HG02642 (cell line): ENCODE data around the gene SLC6A3.
"Not testable (repeated sequence)": the region's sequence is repeated elsewhere in the genome, so short reads cannot be mapped to it uniquely, and the experiment has no call there.

Experiments used
- ATAC-seq: cut with Tn5 transposase; IDR thresholded peaks from one replicate; pipeline ENCODE4 v1.9.1; 2021; ENCODE audit warnings: mild to moderate bottlenecking; ENCODE audit not compliant: unreplicated experiment, poor library complexity

The SLC6A3 gene

DNA sequence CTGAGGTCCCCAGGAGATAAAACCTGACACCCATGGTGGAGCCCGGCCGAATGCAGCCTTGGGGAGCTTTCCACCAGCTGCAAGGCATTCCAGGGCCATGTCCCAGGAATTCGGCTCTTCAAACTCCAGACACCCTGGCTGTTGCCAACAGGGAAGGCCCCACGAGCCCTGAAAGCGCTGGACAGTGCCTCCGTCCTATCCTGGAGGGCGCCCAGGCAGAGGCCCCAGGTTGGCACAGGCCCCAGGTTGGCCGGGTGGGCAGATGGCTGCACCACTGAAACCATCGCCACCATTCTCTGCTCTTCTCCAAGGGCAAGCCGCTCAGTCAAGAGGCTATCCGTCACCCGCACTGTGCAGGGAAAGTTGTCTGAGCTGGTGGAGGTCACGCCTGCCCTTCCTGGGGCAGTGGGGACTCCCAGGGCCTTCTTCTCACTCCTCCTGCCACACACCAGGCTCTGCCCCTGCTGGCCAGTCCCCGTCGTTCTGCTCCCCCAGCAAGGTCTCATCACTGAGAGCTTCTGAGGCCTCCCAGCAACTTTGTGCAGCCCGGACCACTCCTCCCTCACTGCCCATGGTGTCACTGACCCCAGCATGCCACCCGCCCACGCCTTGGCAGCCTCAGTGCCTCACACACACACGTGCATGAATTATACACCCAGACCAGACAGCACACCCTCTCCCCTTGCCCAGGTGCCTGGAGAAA, 21.2 kb downstream of the SLC6A3 start:
- ATAC-seq = no peak

DNA sequence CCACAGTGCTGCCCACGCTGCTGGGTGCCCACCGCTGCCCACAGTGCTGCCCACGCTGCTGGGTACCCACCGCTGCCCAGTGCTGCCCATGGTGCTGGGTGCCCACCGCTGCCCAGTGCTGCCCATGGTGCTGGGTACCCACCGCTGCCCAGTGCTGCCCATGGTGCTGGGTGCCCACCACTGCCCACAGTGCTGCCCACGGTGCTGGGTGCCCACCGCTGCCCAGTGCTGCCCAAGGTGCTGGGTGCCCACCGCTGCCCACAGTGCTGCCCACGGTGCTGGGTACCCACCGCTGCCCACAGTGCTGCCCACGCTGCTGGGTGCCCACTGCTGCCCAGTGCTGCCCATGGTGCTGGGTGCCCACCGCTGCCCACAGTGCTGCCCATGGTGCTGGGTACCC, 22.7 kb downstream of the SLC6A3 start:
- ATAC-seq = not testable (repeated sequence)

DNA sequence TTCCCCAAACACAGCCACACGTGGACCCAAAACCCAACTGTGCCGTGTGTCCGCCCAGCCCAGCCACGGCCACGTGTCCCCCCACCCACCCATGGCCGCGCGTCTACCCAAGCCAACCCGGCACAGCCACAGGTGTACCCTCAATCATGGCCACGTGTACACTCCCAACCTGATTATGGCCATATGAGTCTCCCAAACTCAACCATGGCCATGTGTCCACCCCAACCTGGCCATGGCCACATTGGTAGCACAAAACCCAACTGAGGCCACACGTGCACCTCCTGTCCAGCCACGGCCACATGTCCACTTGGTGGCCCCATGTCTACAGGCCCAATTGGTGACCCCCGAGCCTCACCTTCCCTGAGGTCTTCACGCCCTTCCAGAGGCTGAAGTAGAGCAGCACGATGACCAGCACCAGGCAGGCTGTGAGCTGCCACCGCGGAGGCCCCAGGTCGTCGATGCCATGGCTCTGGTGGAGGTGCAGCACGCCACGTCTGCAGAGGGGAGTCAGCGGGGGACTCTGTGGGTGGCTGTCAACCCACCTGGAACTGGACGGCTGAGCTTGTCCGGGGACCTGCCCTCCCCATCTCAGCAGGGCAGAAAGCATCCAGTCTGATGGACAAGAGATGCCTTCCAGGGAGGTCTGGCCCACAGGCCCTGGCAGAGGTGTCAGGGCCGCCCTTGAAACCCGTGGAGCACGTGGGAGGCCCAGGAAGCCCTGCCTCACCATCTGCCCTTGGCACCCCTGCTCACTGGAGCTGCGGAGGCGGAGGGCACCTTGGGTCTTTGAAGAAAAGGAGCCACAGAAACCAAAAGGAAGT, 23.5 kb downstream of the SLC6A3 start:
- ATAC-seq = no peak

DNA sequence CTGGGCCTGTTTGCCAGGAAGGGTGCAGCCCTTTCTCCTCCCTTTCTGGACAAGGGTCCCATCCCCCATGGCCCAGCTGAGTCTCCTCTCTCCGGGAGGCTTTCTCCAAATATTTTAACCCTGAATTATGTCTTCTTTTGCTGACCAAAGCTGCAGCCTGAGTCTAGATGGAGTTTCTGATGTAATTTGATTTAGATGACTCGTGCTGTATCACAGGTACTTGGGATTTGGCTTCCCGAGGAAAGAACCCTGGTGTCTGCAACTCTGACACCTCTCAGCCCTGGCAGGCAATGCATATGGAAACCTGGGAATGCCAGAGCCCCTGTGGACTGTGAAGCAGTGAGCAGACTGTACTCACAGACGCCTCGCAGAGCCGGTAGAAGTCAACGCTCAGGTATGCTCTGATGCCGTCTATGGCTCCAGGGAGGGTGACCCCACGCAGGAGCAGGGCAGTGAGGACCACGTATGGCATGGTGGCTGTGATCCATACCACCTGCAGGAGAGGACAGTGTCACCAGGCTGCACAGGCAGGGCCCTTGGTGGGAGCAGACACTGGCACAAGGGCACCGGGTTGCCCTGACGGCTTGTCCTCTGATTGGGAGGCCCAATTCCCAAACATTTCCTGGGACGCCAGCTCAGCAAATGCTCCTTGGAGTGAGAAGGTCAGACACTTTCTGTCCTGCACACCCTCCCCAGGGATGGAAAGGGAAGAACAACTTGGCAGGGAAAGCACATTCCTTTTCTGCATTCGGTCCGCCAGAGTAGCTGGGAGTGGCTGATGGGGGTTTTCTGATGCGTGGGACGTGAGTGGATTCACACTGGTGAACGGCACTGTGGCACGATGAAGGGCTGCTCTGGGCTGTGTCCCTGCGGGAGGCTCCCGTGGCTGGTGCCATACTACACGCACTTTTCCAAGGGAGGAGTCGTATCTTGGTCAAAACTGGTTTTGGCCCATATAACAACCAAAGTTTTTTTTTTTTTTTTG, 24.7 kb downstream of the SLC6A3 start:
- ATAC-seq = no peak

DNA sequence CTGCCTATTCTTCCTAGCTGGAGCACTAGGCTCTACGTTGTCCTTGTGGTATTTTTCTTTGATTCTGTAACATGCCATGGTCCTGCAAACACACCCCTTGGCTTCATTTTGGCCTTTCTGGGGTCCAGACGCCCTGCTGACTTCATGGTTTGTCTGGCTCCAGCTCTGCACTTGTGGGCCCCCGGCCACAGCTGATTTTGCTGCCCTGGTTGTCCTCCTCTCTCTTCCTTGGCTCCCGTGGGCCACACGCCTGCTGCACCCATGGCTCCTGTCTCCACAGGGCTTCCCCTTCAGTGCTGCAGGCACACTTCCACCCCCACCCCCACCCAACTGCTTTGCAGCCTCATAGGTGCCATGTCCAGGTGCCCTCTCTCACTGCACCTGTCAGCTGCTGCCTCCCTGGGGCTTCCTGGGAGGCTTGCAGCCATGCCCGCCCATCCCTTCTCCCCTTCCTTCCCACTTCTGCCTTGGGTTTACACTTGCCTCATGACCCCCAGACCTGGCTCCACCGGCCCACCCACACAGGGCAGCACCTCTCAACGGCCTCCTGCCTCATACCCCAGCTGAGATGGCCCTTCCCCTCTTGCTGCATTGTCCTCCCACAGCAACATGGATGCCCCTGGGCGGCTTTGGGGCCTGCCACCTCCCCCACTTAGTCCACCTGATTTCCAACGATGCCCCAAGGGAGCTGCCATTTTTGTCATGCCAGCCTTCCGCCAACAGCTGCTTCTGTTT, 25.6 kb downstream of the SLC6A3 start:
- no peak for ATAC-seq

DNA sequence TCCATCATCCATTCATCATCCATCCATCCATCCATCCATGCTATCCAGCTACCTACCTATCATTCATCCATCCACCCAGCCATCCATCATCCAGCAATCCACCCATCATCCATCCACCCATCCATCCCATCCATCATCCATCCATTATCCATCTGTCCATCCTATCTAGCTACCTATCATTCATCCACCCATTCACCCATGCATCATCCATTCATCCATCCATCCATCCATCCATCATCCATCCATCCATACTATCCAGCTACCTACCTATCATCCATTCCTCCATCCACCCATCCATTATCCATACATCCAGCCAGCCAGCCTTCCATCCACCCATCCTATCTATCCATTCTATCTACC, 26.3 kb downstream of the SLC6A3 start:
- ATAC-seq = no peak

DNA sequence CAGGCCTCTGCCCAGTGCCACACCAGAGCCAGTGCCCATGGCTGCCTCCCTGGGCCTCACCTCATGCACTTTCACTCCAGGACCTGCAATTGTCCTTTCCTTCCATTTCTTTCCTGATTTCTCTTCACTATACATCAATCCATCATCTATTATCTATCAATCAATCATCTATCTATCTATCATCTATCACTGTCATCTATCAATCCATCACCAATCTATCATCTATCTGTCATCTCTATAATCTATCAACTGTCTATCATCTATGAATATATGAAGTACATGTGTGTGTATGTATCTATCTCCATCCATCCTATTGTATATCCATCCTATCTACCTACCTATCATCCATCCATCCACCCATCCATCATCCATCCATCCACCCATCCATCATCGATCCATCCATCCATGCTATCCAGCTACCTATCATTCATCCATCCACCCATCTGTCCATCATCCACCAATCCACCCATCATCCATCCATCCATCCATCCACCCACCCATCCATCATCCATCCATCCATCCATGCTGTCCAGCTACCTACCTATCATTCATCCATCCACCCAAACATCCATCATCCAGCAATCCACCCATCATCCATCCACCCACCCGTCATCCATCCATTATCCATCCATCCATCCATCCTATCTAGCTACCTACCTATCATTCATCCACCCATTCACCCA, 26.9 kb downstream of the SLC6A3 start:
- ATAC-seq = no peak

DNA sequence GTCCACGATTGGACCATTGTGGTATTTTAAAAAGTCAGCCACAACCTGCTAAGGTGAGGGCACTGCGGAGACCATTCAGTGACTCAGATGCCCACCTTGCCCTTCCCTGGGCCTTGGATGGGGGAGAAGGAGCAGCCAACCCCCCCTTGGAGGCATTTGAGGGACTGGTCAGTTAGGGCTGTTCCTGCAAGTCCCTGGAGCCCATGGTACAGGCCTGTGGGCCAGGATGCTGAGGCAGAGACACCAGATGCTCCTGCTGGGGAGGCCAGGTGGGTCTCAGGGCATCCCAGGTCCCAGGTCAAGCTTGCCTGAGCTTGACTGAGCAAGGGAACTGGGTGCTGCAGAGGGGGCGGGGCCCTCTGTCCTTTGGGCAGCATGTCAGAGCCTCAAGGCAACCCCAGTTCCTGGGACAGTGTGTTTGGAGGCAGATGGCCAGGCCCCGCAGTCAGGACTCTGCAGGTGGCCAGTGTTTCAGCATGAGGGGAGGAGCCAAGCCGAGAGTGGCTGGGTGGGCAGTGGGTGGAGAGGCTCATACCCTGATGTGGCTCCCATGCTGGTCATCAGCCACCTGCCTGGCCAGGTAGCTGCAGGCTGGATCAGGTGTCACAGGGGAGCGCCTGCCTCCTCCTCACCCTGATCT, 27.5 kb downstream of the SLC6A3 start:
- ATAC-seq = no peak

DNA sequence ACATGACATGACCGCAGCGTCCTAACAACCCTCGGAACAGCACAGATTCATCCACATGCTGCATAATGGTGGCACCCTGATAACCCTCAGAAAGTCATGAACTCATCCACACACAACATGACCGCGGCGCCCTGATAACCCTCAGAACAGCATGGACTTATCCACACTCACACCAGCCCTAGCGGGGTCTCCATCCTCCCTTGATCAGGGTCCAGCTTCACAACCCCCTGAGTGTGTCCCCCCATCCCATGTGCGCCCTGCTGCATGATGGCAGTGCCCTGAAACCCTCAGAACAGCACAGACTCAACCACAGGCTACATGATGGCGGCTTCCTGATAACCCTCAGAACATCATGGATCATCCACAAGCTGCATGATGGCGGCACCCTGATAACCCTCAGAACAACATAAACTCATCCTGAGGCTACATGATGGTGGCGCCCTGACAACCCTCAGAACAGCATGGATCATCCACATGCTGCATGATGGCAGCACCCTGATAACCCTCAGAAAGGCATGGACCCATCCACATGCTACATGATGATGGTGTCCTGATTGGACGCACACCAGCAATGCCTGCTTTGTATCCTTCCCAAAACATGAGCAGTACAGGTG, 28.3 kb downstream of the SLC6A3 start:
- ATAC-seq = no peak

DNA sequence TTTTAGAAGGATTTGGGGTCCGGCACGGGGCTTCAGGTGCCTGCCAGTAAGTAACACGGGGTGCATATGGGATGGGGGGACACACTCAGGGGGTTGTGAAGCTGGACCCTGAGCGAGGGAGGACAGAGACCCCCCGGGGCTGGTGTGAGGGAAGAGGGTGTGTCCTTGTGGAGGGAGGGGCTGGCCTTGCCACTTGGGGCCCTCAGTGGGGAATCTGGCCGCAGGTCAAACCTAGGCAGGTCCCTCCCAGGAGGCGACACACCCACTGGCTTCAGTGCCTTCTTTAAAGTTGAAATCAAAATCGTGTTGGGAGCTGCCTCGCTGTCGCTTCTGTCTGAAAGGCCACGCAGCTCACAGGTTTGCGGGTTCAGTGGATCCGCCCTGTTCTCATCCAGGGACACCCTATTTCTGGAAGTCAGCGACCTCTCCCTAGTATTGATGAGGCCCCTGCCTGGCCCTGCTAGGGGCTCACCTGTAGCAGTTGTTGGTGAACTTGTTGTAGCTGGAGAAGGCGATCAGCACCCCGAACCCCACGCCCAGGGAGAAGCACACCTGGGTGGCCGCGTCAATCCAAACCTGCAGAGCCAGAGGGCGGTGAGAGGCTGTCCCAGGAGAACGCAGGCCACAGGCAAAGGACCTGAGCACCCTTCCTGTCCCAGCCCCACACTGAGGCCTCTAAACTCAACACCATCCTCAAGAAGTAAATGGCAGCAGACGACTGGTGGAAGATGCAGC, 29.4 kb downstream of the SLC6A3 start:
- ATAC-seq = no peak

DNA sequence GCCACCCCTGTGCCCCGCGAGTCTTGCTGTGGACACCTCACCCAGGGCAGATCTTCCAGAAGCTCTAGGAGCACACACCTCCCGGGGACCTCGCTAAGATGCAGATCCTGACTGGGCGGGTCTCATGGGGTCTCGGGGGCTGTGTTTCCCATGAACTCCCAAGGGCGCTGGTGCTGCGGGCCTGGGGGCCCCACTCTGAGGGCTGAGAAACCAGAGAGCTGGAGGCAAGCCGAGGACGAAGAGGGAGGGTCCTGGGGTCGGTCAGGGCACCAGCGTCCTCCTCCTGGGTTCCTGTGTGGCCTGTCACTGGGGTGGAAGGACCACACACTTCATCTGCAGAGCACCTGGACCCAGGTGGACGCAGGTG, 30.2 kb downstream of the SLC6A3 start:
- ATAC-seq = no peak

DNA sequence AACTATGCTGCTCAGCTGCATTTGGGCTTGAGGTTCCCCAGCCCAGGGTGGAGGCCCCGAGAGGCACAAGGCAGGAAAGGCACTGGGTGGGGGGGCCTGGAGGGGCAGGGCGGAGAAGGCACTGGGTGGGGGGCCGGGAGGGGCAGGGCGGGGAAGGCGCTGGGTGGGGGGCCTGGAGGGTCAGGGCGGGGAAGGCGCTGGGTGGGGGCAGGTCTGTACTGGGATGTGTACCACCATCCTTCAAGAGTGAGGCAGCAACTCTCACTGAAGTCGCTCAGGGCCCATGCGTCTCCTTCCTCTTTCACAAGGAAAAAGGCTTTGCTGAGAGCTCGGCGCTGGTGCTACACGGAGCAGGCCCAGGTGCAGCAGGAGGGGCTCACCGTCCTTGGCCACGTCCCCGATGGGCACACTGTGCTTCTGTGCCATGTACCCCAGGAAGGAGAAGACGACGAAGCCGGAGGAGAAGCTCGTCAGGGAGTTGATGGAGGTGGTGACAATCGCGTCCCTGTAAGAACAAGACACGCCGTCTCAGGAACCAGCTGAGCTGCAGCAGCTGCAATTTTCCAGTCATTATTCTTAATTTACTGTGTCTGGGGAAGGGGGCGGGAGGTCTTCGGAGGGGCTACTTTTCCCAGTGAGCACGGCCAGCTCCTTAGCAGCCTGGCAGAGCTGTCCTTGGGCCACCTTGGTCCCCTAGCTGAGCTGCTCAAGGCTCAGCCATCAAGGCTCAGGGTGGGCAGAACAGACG, 30.8 kb downstream of the SLC6A3 start:
- no peak for ATAC-seq

DNA sequence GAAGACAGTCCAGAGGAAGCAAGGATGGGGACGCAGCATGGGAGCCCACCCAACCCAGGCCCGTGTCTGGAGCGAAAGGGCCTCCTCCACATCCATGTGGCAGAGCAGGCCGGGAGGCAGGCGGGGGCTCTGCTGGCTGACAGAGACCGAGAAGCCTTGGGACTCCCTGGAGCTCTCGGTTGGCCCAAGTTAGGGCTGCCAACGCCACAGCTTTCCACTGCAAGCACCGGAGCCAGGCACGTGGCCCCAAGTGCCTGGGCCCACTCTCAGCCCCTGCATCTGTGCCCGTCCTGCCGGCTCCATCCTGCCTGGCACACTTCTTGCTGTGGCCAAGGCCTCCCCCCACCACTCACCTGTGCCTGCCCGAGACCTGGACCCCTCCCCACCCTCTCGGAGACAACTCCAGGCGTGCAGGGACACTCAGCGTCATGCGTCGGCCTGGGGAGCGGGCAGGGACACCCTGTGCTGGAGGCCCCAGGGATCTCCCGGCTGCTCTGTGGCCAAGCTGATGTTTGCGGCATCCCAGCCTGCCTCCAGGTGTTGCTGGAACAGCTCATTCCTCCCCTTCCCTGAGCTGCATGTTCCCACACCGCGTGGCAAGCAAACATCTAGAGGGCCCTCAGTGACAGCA, 31.5 kb downstream of the SLC6A3 start:
- no peak for ATAC-seq

DNA sequence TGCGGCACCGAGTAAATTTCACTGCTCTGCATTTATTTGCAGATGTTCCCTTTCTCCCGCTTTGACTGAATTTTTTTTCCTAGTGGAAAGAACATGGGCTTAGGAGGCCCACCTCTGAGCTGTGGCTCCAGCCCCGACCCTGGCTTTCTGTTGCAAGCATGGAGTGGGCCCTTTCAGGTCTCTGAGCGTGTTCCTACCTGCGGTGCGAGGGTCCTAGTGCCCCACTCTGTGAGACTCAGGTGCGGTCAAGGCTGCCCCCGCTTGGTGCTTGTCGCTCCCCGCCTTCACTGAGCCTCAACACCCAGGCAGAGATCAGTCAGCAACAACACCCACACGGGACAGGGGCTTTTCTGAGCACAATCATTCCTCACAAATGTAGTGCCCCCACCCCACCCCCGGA, 32.0 kb downstream of the SLC6A3 start:
- no peak for ATAC-seq

DNA sequence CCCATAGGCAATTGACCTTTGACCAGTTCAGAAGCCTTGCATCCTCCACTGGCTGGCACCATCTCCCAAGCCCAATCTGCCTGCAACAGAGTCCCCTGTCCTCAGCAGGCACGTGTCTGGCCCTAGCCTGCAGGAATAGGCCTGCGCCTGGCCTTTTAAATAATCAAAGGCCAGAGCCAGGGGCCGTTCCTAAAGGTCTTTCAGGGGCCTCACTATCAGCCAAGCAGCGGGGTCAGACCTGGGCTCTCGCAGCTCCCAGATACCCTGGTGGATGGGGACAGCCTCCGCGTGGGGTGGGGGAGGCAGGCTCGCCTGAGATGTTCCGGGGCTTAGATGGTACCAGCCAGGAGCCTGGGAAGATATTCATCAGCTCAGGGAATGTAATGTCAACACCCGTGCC, 32.6 kb downstream of the SLC6A3 start:
- no peak for ATAC-seq

DNA sequence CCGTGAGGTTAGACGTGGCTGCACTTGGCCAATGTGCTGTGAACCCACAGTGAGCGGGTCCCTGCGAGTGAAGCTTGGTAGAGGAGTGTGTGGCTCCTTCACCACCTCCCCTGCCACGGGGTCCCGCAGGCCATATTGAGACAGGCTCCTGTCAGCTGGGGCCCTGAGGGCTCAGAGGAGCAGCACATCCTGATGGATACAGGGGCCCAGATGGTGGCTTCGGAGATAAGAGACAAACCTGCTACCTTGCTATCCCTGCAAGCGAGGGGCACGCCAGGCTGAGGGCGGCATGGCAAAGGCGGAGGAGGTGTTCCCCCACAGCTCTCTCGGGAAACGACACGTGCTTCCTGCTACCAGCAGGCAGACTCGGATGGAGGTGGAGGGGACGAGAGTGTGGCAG, 33.1 kb downstream of the SLC6A3 start:
- no peak for ATAC-seq

DNA sequence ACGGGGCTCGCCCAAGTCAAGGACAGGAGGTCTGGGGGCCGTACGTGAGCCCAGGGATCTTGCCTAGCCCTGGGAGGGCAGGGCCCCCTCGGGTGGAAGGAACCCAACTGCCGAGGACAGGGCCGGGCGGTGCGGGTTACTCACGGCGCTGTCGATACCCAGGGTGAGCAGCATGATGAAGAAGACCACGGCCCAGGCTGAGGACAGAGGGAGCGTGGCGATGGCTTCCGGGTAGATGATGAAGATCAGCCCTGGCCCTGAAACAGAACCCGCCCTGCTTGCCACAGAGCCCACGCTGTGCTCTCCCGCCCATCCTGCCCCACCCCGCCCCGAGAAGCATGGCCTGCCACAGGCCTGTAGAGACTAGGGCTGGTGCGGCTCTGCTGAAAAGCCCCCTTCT, 34.1 kb downstream of the SLC6A3 start:
- ATAC-seq = no peak
